Measurements from ENCODE around the gene MYCN.

The MYCN gene

DNA sequence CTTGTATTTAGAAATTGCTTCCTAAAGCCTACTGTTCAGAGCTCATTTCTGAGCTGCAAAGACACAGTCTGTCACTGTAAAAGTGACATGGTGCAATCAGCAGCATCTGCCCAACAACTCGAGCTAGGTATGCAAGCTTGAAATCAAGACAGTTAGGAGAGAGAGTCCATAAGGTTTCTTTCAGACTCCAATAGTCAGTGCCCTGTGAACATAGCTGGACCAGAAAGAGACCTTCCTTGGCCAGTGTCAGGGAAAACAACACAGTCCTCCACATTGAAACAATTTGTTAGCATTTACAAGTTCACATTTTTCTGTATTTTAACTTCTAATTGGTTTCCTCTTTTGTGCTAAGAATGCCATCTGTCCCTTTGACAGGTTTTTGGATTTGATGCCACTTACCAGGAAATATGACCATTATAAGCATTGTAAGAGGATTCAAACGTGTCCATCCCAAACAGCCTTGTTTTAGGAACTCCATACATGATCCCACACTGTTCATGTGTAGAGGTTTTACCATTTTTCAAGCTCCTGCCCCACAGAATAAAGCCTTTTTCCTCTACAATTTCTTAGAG lies 8.9 kb upstream of the MYCN start:
- DNase-seq (ENCODE audit: low read depth in 2 of 2): no peak

DNA sequence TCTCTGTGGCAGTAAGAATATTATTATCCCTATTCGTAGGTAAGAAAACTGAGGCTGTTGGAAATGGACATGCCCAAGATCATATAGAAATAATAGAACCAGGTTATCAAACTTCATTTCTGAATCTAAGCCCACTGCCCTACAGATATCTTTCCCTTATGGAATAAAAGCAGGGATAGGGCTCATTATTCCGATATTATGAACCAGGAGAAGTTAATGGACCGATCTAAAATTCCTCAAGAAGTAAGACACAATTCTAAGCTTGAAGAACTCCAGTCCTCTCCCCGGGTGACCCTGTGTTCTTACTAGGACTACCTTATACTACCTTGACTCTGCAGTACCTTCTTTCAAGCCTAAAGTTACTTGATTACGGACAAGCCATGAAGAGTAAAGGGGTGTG lies 8.4 kb upstream of the MYCN start:
- DNase-seq (ENCODE audit: low read depth in 2 of 2): no peak

DNA sequence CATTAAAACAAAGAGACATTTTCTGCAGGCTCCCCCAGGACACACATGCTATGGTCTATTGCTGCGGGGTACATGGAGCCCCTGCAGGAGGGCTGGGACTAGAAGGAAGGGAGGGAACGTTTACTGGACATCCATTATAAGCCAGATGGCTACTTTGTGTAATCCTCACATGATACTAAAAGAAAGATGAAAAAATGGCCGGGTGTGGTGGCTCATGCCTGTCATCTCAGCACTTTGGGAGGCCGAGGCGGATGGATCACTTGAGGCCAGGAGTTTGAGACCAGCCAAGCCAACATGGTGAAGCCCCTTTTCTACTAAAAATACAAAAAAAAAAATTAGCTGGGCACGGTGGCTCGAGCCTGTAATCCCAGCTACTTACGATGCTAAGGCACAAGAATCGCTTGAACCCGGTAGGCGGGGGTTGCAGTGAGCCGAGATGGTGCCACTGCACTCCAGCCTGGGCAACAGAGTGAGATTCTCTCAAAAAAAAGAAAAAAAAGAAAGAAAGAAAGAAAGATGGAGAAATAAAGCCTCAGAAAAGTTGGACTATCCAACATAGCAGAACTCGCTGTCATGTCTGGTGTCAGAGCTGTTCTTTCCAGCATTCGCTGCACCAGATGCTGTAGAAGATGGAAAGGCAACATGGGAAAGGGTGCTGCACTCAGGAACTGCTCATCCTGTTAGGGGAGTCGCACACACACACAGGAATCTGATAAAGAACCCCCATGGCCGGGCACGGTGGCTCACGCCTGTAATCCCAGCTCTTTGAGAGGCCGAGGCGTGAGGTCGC lies 7.8 kb upstream of the MYCN start:
- DNase-seq (ENCODE audit: low read depth in 2 of 2): no peak

DNA sequence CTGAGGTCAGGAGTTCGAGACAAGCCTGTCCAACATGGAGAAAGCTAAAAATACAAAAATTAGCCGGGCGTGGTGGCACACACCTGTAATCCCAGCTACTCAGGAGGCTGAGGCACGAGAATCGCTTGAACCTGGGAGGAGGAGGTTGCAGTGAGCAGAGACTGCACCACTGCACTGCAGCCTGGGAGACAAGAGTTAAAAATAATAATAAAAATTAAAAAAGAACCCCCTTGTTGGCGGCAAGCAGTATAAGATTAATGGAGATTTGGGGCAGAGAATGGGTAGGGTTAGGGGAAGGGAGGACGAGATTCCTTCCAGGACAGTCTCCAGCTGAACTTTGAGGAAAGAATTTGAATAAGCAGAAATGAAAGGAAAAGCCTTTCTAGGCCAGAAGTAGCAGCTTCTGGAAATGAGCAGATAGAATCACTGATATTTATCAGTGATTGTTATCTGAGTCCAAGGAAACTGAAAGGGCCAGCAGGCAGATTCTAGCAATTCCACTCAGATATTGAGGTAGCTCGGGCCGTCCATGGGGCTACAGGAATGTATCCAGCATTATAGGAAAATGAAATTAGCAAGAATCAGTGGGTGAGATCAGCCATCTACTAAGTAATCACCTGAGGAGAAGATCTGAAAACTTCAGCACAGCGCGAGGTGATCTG lies 7.0 kb upstream of the MYCN start:
- DNase-seq (ENCODE audit: low read depth in 2 of 2): no peak

DNA sequence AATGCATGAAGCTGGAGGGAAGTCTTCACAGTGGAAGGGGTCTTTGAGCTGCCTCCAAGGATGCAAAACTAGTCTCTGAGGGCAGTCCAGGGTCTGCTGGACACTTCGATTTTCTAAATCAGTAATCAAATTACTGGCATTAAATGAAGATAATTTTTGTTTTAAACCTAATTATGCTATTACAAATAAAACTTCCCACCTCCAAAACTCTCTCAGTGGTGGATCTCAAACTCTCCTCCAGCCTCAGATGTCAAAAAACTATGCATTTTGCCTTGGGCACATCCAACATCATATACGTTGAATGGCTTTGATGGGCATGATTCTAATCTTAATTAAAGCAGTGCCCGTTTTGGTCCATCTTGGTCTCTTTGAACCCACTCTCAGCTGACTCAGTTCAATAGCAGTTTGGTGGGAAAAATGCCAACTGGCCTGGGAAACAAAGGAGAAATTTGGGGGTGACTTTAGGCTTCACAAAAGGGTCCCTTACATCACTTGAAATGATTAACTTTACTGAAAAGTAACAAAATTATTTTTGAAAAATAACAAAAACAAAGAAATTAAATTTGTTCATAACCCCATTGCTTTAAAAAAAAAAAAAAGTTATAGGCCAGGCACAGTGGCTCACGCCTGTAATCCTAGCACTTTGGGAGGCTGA lies 5.9 kb upstream of the MYCN start:
- no peak for DNase-seq (ENCODE audit: low read depth in 2 of 2)

DNA sequence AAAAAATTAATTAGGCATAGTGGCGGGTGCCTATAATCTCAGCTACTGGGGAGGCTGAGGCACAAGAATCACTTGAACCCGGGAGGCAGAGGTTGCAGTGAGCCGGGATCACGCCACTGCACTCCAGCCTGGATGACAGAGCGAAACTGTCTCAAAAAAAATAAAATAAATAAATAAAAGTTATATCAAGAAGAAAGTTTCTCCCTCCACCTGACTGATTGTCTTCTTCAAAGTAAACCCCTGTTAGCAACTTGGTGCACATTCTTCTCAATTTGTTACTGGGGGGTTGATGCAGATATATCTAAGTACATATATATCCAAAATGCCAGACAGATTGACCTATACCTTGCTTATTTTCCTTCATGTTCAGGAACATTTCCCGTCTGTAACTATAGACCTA lies 5.2 kb upstream of the MYCN start:
- no peak for DNase-seq (ENCODE audit: low read depth in 2 of 2)

DNA sequence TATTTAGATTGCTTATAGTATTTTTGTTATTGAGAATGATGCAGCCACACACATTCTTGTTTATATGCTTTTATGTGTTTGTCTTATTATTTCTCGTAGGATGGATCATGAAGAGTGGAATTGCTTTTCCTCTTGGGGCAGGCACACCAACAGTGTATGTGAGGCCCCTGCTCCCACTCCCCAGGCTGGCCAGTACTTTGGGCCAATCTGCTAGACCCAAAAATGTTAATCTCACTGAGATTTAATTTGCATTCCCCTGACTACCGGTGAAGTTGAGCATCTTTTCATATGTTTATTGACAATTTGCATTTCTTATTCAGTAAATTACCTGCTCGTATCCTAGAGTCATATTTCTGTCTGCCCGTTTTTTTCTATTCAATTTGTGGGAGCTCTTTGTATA lies 4.7 kb upstream of the MYCN start:
- no peak for DNase-seq (ENCODE audit: low read depth in 2 of 2)

DNA sequence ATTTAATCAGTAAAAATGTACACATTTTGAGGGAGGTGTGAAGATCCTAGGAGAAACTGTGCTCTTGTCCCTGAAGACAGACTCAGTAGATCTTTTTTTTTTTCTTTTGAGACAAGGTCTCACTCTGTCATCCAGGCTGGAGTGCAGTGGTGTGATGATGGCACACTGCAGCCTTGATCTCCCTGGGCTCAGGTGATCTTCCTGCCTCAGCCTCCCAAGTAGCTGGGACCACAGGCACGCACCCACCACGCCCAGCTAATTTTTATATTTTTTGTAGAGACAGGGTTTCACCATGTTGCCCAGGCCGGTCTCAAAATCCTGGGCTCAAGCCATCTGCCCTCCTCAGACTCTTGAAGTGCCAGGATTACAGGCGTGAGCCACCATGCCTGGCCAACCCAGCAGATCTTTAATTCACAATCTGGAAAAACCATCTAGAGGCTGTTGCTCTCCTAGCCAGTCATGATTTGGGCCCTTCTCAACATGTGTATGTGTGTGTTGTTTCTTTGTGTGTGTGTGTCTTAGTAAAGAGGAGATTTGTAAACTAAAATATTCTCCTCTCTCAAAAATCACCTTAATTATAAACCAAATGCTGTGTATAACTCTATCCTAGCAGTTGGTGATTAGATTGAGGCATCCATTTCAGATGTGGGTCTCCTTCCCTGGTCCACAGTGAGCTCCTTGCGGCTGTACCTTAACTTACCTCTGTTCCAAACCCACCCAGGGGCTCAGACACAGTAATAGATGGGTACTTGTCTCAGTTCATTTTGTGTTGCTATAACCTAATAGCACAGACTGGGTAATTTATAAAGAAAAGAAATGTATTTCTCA lies 3.9 kb upstream of the MYCN start:
- DNase-seq (ENCODE audit: low read depth in 2 of 2): no peak

DNA sequence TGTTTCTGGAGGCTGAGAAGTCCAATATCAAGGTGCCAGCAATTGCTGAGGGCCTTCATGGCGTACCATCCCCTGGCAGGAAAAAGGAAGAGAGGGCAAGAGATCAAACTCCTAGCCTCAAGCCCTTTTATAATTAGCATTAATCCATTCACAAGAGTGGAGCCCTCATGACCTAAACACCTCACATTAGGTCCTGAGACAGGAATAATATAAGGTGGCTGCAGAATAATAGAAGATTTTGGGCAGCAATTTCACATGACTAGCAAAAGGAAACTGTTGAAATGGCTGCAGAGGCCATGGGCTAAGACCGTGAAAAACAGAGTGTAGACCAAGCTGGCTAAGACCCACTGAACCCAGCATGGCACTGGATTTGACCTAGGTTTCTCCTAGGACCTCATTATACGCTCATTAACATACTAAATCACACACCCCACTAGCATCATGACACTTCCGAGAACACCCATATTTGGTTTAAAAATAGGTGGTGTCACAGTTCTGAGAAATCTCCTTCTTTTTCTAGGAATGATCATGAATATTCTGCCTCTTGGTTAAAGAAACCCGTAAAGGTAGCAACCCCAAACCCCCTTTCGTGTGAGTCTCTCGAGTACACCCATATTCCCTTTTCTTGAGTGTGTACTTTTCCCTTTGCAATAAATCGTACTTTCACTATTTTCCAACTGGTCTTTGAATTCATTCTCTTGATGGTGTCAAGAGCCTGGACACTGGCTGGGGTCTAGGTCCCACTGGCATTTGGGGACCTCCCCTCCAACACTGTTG lies 3.1 kb upstream of the MYCN start:
- no peak for DNase-seq (ENCODE audit: low read depth in 2 of 2)

DNA sequence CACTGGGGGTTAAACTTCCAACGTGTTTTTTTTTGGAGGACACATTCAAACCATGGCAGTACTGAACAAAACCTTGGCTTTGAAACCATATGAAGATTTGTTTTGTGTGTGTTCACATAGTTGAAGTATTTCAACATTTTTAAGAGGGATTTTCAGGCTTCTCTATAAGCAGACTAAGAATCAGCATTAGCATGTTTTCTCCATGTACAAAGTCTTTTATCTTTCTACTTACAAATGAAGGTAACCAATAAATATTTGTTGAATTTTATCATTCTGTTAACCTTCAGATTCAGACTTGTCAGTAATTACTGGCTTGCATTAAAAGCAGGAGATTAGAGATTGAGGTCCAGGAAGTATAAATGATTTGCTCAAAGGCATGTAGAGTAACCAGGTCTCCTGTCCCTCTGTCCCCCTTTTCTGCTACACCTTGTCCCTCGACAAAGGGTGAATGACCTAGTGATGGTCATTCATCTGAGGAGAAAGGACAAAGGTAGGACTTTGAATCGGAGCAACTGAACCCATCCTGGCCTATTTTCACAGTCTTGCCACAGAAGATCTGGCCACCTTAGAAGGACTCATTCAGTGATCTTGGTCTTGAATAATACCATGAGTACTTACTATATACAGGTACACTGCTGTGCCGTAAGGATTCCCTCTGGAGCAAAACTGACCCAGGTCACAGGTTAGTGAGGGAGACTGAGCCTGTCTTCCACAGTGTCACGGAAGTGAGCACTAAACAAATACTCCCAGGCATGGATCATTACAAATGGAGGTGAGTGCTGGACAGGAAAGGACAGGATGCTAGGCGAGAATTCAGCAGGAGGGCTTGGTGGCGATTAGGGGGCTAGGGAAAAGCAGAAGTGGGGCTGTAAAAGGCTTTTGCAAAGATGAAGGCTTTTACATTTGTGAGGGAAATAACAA lies 2.2 kb upstream of the MYCN start:
- no peak for DNase-seq (ENCODE audit: low read depth in 2 of 2)

DNA sequence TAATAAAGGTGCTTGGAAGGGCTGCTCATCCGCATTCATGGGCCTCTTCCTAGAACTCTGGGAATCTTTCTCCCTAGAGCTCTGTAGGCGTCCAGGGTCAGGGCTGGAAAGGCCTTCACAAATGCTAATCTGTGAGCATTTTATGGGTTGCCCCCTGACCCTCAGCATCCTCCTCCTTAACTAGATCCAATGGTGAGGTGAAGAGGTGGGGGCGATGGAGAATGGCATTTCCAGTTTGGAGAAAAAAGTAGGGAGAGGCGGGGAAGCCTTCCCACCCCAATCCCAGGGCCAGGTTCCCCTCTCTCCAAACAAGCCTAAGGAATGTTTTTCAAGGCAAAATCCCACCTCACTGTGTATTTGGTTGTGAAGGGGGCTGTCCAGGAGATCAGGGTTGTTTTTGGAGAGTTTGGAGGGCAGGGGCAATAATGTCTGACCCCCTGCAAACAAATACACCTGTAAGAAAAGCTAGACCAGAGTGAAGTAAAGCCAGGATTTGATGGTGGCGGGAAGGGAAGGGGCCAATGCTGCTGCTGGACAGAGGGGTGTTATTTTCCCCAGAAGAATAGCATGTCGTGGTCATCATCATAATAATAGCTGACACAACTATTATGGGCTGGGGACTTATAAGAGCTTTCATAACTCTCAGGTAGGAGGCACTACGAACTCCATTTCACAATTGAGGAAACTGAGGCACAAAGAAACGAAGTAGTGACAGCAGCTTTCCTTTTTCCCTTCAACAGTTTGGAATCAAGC lies 1.4 kb upstream of the MYCN start:
- DNase-seq (ENCODE audit: low read depth in 2 of 2): no peak

DNA sequence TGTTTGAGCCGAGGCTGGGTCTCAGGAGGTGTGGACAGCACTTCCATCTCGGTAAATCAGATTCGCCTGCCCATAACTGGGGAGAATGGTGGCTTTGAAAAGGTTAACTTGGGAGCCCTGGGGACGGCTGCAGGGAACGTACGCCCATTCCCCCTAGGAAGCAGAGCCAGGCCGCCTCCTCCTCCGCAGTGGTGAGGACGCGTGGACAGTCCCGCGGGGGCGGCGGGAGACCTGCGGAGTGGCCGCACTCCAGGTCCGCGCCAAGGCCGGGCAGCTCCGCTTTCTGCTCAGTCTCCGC lies 845 bp upstream of the MYCN start:
- DNase-seq (ENCODE audit: low read depth in 2 of 2): no peak

DNA sequence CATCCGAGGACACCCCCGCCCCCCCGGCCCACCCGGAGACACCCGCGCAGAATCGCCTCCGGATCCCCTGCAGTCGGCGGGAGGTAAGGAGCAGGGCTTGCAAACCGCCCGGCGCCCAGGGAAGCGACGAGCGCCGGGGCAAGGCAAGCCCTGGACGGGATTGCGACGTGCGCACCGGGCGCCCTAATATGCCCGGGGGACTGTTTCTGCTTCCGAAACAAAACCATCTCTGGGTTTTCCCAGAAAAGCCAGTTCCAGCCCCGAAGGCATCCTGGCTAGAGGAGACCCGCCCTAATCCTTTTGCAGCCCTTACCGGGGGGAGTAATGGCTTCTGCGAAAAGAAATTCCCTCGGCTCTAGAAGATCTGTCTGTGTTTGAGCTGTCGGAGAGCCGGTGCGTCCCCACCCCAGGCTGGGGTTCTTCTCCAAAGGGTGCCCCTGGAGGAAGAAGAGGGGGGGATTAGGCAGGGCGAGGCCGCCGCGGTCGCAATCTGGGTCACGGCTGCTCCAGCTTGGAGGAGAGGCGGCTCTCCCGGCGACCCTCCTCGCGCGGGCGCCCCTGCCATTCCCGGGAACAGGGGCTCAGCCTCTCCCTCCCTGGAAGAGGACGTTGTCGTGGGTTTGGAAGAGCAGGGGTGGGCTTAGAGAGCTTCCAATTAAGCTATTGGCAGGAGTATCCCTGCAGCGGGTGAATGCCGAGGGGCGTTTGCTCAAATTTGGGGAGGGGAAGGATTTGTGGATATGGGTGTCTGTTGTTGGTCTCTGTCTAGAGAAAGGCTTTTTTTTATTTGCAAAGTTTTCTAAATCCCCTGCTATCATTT lies 521 bp downstream of the MYCN start:
- DNase-seq (ENCODE audit: low read depth in 2 of 2): no peak

DNA sequence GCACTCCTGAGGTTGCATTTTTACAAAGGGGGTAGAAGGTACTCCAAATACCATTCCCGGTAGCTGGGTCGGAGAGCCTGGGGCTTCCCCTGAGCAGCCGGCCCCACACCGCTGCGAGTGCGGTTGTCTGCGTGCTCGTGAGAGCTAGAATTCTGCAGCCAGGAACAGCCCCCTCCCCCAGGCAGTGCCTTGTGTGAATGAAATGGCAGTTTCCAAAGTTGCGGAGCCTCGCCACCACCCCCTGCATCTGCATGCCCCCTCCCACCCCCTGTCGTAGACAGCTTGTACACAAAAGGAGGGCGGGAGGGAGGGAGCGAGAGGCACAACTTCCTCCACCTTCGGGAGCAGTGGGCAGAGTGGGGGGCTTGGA lies 1.1 kb downstream of the MYCN start:
- DNase-seq (ENCODE audit: low read depth in 2 of 2): no peak

DNA sequence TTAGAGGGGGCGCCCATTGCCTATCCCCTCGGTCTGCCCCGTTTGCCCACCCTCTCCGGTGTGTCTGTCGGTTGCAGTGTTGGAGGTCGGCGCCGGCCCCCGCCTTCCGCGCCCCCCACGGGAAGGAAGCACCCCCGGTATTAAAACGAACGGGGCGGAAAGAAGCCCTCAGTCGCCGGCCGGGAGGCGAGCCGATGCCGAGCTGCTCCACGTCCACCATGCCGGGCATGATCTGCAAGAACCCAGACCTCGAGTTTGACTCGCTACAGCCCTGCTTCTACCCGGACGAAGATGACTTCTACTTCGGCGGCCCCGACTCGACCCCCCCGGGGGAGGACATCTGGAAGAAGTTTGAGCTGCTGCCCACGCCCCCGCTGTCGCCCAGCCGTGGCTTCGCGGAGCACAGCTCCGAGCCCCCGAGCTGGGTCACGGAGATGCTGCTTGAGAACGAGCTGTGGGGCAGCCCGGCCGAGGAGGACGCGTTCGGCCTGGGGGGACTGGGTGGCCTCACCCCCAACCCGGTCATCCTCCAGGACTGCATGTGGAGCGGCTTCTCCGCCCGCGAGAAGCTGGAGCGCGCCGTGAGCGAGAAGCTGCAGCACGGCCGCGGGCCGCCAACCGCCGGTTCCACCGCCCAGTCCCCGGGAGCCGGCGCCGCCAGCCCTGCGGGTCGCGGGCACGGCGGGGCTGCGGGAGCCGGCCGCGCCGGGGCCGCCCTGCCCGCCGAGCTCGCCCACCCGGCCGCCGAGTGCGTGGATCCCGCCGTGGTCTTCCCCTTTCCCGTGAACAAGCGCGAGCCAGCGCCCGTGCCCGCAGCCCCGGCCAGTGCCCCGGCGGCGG lies 1.7 kb downstream of the MYCN start:
- no peak for DNase-seq (ENCODE audit: low read depth in 2 of 2)

DNA sequence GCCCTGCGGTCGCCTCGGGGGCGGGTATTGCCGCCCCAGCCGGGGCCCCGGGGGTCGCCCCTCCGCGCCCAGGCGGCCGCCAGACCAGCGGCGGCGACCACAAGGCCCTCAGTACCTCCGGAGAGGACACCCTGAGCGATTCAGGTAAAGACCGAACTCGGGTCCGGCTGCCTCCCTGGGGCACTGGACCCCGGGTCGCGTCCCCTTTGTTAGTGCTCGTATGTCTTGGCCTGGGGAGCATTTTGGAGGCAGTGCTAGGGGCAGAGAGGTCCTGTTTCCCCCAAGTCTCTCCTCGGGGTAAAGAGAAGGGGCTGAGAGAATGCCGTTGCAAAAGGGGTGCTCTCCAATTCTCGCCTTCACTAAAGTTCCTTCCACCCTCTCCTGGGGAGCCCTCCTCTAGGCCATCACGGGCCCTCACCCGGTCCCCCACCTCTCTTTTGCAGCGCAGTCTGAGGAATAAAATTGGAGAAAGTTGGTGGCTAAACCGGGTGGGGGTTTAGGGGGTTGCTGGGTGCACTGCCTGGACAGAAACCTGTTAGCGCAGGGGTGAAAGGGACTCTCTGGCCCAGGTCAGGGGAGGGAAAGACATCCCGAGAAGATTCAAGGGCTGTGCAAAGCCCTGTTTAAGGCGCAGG lies 2.5 kb downstream of the MYCN start:
- no peak for DNase-seq (ENCODE audit: low read depth in 2 of 2)

All from stimulated activated CD4-positive, alpha-beta T cell treated with anti-CD3 and anti-CD28 coated beads, Interleukin-1b, Interleukin-23, amount 100 ng/mL, for 1 hour (primary cell).